Measurements from ENCODE around the gene SLC24A3.
A peak's percentile ranks its signal among the peaks of the same experiment; 100 is the strongest.

DNA sequence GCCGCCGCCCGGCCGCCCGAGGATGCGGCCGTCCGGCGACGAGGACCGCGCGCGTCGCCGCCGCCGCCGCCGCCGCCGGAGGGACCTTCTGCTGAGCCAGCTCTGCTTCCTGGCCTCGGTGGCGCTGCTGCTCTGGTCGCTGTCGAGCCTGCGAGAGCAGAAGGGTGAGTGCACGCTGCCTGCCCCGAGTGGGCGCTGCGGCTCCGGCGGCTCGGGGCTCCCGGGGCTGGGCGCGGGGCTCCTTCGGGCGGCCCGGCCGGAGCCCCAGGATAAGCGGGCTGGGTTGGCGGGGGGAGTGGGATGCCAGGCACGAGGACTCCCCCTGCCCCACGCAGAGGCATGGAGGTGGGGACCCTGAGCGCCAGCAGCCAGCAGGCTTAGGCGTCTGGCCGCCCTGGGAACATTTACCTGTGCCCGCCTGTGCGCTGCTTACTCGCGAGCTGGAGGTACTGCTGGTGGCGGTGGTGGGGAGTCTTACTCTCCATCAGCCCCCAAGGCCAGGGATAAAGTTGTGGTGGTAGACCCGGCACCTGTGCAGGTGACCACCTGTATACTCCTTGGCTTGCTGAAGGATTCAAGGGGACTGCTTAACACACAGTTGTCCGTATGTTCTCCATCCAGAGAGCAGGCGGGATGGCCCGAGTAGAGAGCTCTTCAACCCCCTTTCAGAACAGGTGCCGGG, 520 bp downstream of the SLC24A3 start:
- TF ChIP-seq EP300 (IDR thresholded peaks at IDR 0.05): no peak
- TF ChIP-seq, protein P1, sequence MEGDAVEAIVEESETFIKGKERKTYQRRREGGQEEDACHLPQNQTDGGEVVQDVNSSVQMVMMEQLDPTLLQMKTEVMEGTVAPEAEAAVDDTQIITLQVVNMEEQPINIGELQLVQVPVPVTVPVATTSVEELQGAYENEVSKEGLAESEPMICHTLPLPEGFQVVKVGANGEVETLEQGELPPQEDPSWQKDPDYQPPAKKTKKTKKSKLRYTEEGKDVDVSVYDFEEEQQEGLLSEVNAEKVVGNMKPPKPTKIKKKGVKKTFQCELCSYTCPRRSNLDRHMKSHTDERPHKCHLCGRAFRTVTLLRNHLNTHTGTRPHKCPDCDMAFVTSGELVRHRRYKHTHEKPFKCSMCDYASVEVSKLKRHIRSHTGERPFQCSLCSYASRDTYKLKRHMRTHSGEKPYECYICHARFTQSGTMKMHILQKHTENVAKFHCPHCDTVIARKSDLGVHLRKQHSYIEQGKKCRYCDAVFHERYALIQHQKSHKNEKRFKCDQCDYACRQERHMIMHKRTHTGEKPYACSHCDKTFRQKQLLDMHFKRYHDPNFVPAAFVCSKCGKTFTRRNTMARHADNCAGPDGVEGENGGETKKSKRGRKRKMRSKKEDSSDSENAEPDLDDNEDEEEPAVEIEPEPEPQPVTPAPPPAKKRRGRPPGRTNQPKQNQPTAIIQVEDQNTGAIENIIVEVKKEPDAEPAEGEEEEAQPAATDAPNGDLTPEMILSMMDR (IDR thresholded peaks at IDR 0.05): peak in 1 of 2 donors; percentile 68
- TF ChIP-seq POLR2A (IDR thresholded peaks at IDR 0.05): no peak

Measured in suprapubic skin (tissue), 3 donors.